ENCODE measurements around the gene ZBTB1.
"Not testable (repeated sequence)": the region's sequence is repeated elsewhere in the genome, so short reads cannot be mapped to it uniquely, and the experiment has no call there.

ZBTB1 gene

DNA sequence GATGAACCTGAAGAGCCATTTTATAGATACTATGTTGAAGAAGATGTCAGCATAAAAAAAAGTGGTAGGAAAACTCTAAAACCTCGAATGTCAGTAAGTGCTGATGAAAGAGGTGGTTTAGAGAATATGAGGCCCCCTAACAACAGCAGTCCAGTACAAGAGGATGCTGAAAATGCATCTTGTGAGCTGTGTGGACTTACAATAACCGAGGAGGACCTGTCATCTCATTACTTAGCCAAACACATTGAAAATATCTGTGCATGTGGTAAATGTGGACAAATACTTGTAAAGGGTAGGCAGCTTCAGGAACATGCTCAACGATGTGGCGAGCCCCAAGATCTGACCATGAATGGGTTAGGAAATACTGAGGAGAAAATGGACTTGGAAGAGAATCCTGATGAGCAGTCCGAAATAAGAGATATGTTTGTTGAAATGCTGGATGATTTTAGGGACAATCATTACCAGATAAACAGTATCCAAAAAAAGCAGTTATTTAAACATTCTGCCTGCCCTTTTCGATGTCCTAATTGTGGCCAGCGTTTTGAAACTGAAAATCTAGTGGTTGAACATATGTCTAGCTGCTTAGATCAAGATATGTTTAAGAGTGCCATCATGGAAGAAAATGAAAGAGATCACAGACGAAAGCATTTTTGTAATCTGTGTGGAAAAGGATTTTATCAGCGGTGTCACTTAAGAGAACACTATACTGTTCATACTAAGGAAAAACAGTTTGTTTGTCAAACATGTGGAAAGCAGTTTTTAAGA, 18.2 kb downstream of the ZBTB1 start:
- in situ Hi-C loops (cut with MboI; ENCODE audit: low sequenced_read_pairs): no loop called here

- in situ Hi-C loops (cut with MboI; ENCODE audit: low sequenced_read_pairs): no loop called here
Observed at GRCh38 chr14:64525354-64525753, 20.8 kb downstream of the ZBTB1 start.

GRCh38 chr14:64531567-64531966, 27.0 kb downstream of the ZBTB1 start:
- in situ Hi-C loops (cut with MboI; ENCODE audit: low sequenced_read_pairs): no loop called here

GRCh38 chr14:64536488-64537245, 32.1 kb downstream of the ZBTB1 start:
- in situ Hi-C loops (cut with MboI; ENCODE audit: low sequenced_read_pairs): no loop called here

DNA sequence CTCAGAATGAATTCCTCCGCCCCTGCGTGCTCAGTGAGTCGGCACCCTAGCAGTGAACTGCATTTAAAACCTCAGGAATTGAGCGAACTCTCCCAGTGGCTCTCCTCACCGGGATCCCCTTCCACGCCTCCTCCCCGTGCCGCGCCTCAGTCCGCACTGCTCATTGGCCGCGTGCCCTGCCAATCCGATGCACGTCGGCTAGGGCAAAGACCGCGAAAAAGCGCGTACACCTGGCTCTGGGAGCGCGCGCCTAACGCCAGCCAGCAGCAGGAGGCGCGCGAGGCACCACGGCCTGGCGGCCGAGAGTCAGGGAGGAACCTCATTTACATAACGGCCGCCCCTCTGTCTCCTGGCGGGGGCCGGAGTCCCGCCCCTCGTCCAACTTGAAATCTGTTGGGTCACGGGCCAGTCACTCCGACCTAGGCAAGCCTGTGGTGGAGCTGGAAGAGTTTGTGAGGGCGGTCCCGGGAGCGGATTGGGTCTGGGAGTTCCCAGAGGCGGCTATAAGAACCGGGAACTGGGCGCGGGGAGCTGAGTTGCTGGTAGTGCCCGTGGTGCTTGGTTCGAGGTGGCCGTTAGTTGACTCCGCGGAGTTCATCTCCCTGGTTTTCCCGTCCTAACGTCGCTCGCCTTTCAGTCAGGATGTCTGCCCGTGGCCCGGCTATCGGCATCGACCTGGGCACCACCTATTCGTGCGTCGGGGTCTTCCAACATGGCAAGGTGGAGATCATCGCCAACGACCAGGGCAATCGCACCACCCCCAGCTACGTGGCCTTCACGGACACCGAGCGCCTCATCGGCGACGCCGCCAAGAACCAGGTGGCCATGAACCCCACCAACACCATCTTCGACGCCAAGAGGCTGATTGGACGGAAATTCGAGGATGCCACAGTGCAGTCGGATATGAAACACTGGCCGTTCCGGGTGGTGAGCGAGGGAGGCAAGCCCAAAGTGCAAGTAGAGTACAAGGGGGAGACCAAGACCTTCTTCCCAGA, 35.9 kb downstream of the ZBTB1 start, which contains the start of gene HSPA2:
TSS of gene HSPA2 (plus strand) at position 534 of the 995 bp plus-strand sequence. CDS start at position 643, 109 bp downstream.
- in situ Hi-C loops (cut with MboI; ENCODE audit: low sequenced_read_pairs): no loop called here

- in situ Hi-C loops (cut with MboI; ENCODE audit: low sequenced_read_pairs): no loop called here
Observed at GRCh38 chr14:64541261-64541971, 36.8 kb downstream of the ZBTB1 start.

- in situ Hi-C loops (cut with MboI; ENCODE audit: low sequenced_read_pairs): no loop called here
Observed at GRCh38 chr14:64541972-64542835, 37.6 kb downstream of the ZBTB1 start.

DNA sequence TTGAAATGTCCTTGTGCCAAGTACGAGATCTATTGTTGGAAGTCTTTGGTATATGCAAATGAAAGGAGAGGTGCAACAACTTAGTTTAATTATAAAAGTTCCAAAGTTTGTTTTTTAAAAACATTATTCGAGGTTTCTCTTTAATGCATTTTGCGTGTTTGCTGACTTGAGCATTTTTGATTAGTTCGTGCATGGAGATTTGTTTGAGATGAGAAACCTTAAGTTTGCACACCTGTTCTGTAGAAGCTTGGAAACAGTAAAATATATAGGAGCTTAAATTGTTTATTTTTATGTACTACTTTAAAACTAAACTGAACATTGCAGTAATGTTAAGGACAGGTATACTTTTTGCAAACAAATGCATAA, 38.2 kb downstream of the ZBTB1 start:
- in situ Hi-C loops (cut with MboI; ENCODE audit: low sequenced_read_pairs): no loop called here

DNA sequence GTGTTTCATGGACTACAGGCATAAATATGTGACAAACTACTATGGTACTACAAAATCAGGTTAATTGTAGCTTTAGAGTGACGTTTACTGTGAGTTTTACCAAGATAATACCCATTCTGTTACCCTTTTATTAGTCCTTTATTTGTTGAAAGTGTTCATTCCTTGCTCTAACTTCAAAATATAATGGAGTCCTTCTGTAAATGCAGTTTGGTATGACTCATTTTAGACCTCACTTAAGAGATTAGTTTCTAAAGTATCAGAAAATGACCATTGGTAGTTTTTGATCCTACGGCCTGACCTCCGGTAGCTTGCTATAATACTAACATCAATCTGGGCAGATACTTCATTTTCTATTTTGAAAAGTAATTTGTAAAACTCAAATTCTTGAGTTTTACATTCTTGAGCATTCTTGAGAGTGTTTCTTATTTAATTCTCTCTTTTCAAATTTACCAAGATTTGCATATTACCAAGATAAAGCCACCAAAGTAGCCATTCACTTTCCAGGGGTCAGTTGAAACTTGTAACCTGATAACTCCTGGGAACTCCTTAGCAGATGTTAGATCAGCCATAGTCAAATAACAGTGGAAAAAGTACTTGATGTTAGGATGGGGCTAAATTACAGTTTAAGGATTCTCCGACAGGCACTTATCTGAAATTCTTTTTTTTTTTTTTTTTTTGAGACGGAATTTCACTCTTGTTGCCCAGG, 40.2 kb downstream of the ZBTB1 start:
- in situ Hi-C loops (cut with MboI; ENCODE audit: low sequenced_read_pairs): no loop called here

DNA sequence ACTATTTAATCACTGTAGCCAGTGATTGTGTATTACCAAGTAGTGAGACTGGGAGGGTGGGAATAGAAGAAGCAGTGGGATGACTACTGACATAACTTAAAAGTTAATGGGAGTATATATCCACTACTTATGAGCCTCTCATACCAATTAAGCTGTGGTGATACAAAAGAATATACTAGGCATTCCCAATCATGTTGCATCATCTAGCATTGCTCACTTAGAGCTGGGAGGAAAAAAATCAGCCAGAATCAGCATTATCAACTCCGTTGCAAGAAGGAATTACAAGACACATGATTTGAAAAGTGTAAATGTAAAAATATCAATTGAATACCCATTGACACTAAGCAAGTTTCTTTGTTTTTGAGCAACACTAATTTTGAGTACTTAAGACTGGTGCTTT, 44.4 kb downstream of the ZBTB1 start:
- in situ Hi-C loops (cut with MboI; ENCODE audit: low sequenced_read_pairs): no loop called here

- in situ Hi-C loops (cut with MboI; ENCODE audit: low sequenced_read_pairs): no loop called here
Observed at GRCh38 chr14:64549791-64550620, 45.4 kb downstream of the ZBTB1 start, which contains the start of gene PPP1R36. PPP1R36 (plus strand) TSS chr14:64549961; CDS start chr14:64549998, 37 bp downstream.

GRCh38 chr14:64550621-64551333, 46.2 kb downstream of the ZBTB1 start:
- in situ Hi-C loops (cut with MboI; ENCODE audit: low sequenced_read_pairs): no loop called here

DNA sequence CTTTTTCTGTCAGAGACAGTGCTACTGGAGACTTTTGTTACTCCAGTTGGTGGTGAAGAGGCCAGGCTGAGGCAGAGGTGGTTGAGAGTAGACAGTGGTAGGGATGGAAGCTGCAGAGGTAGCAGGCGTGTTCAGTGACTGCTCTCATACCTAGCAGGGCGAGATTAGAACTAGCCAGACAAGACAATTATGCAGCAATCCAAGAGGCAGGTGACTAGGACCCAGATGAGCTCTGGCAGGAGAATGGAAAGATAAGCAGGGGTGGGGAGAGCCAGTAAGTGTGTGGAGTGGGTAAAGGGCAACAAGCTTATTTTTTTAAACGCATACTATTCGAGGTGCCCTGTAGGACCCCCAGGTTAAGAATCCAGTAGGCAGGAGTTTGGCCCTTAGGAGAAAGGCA, 50.0 kb downstream of the ZBTB1 start:
- in situ Hi-C loops (cut with MboI; ENCODE audit: low sequenced_read_pairs): no loop called here

DNA sequence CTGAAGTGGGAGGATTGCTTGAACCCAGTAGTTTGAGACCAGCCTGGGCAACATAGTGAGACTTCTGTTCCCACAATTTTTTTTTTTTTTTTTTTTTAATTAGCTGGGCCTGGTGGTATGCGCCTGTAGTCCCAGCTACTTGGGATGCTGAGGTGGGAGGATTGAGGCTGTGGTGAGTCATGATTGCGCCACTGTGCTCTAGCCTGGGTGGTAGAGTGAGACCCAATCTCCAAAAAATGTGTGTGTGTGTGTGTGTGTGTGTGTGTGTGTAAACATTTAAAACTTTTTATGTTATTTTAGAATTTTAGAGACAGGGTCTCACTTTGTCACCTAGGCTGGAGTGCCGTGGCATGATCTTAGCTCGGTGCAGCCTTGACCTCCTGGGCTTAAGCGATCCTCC, 52.0 kb downstream of the ZBTB1 start:
- in situ Hi-C loops (cut with MboI; ENCODE audit: low sequenced_read_pairs): no loop called here

GRCh38 chr14:64558216-64558615, 53.6 kb downstream of the ZBTB1 start:
- in situ Hi-C loops (cut with MboI; ENCODE audit: low sequenced_read_pairs): not testable (repeated sequence)

DNA sequence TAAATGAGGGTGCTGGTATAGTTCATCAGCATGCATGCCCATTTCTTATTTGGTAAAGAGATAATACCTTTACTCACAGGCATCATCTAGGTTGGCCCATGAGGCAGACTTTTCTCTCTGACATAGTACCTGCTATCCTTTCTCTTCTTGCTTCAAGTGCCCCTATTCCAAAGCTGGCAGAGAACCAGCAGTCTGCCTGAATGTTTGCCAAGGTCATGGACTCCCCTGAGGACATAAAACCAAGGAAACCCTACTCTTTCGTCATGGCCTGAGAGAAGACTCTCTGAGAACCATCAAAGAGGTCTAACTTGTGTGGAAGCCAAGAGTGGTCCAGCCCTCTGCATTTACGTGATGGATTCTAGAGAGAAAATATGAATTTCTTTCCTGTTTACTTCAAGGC, 57.1 kb downstream of the ZBTB1 start:
- in situ Hi-C loops (cut with MboI; ENCODE audit: low sequenced_read_pairs): no loop called here

- in situ Hi-C loops (cut with MboI; ENCODE audit: low sequenced_read_pairs): no loop called here
Observed at GRCh38 chr14:64562436-64562835, 57.9 kb downstream of the ZBTB1 start.

Data from HL-60/S4 treated with retinoic acid at 250 ng/mL for 4 days and 3 days (cell line).